ENCODE results near the gene CAPN2.

Gene CAPN2

GRCh38 chr1:223700388-223700918, 11.9 kb upstream of the CAPN2 start:
- H3K4me1 ChIP-seq (ENCODE audit: low read depth, poor library complexity, severe bottlenecking): peaks cover 4% of the 10 kb centered on the region
- no peak overlapping the region for H3K4me2 ChIP-seq
- no peak overlapping the region for H2AFZ ChIP-seq (ENCODE audit: low read depth)
- H3K27me3 ChIP-seq (ENCODE audit: insufficient read depth, low read depth): no peaks in the 10 kb centered on the region
- H3K9ac ChIP-seq: no peak overlapping the region
- no peaks in the 10 kb centered on the region for H3K79me2 ChIP-seq (ENCODE audit: insufficient read depth, low read depth)
- no peaks in the 10 kb centered on the region for H4K20me1 ChIP-seq (ENCODE audit: insufficient read depth)
- H3K4me3 ChIP-seq (IDR thresholded peaks at IDR 0.05; ENCODE audit: insufficient read depth, low read depth, low read length): no peak overlapping the region
- H3K27ac ChIP-seq: no peak overlapping the region
- no peaks in the 10 kb centered on the region for H3K36me3 ChIP-seq (ENCODE audit: insufficient read depth)
- TF ChIP-seq CTCF (conservative IDR thresholded peaks at IDR 0.05; ENCODE audit: low read depth, low read length): no peak

GRCh38 chr1:223700942-223701637, 11.2 kb upstream of the CAPN2 start:
- Histone ChIP-seq H3K4me1 (ENCODE audit: low read depth, poor library complexity, severe bottlenecking) (peaks cover 4% of the 10 kb centered on the region), H3K4me2 (no peak overlapping the region), H3K36me3 (ENCODE audit: insufficient read depth) (no peaks in the 10 kb centered on the region), H3K9ac (no peak overlapping the region), H3K4me3 (IDR thresholded peaks at IDR 0.05; ENCODE audit: insufficient read depth, low read depth, low read length) (no peak overlapping the region), H3K27ac (no peak overlapping the region), H2AFZ (ENCODE audit: low read depth) (no peak overlapping the region), H3K27me3 (ENCODE audit: insufficient read depth, low read depth) (no peaks in the 10 kb centered on the region), H3K79me2 (ENCODE audit: insufficient read depth, low read depth) (no peaks in the 10 kb centered on the region), H4K20me1 (ENCODE audit: insufficient read depth) (no peaks in the 10 kb centered on the region)
- TF ChIP-seq CTCF (conservative IDR thresholded peaks at IDR 0.05; ENCODE audit: low read depth, low read length): no peak

GRCh38 chr1:223702735-223703667, 9.3 kb upstream of the CAPN2 start:
- Histone ChIP-seq H3K27ac (no peak overlapping the region), H3K4me2 (no peak overlapping the region), H3K79me2 (ENCODE audit: insufficient read depth, low read depth) (no peaks in the 10 kb centered on the region), H3K4me1 (ENCODE audit: low read depth, poor library complexity, severe bottlenecking) (peaks cover 4% of the 10 kb centered on the region), H4K20me1 (ENCODE audit: insufficient read depth) (no peaks in the 10 kb centered on the region), H2AFZ (ENCODE audit: low read depth) (no peak overlapping the region), H3K36me3 (ENCODE audit: insufficient read depth) (no peaks in the 10 kb centered on the region), H3K4me3 (IDR thresholded peaks at IDR 0.05; ENCODE audit: insufficient read depth, low read depth, low read length) (no peak overlapping the region), H3K9ac (no peak overlapping the region), H3K27me3 (ENCODE audit: insufficient read depth, low read depth) (no peaks in the 10 kb centered on the region)
- no peak for TF ChIP-seq CTCF (conservative IDR thresholded peaks at IDR 0.05; ENCODE audit: low read depth, low read length)

- Histone ChIP-seq H3K9ac (no peak overlapping the region), H3K36me3 (ENCODE audit: insufficient read depth) (no peaks in the 10 kb centered on the region), H3K27me3 (ENCODE audit: insufficient read depth, low read depth) (no peaks in the 10 kb centered on the region), H2AFZ (ENCODE audit: low read depth) (no peak overlapping the region), H4K20me1 (ENCODE audit: insufficient read depth) (no peaks in the 10 kb centered on the region), H3K4me3 (IDR thresholded peaks at IDR 0.05; ENCODE audit: insufficient read depth, low read depth, low read length) (no peak overlapping the region), H3K4me1 (ENCODE audit: low read depth, poor library complexity, severe bottlenecking) (peaks cover 1% of the 10 kb centered on the region), H3K4me2 (no peak overlapping the region), H3K79me2 (ENCODE audit: insufficient read depth, low read depth) (no peaks in the 10 kb centered on the region), H3K27ac (no peak overlapping the region)
- no peak for TF ChIP-seq CTCF (conservative IDR thresholded peaks at IDR 0.05; ENCODE audit: low read depth, low read length)
Measured at GRCh38 chr1:223703668-223704013, 8.7 kb upstream of the CAPN2 start.
